Heart right ventricle (tissue), 16 donors: ENCODE measurements around the gene FRAS1. TPM values are rescaled to one million over a fixed set of nuclear protein-coding genes. Genes with fewer than 3 reads are reported as not detected.

ENCODE experiments used
- ATAC-seq, 8 donors: fragments of 200-7000 bp; cut with Tn5 transposase; one replicate each; pipeline ENCODE4 v1.9.1; 2020; ENCODE audit warnings: mild to moderate bottlenecking in 8 of 8, moderate library complexity in 8 of 8, moderate number of reproducible peaks in 1 of 8
- DNase-seq, 2 donors: peaks; one replicate each; pipeline ENCODE4 v3.0.0-alpha.2; 2020
- H3K27ac ChIP-seq, 10 donors: fragments of 200-600 bp; sonication (generic) in 2 of 10; one replicate each; pipeline versions ENCODE4 v1.5.0 to v1.8.0; 2020 to 2022; ENCODE audit warnings: mild to moderate bottlenecking in 3 of 10
- H3K27me3 ChIP-seq, 7 donors: fragments of 200-600 bp; one replicate each; pipeline ENCODE4 v1.8.0; 2021 to 2022; ENCODE audit warnings: mild to moderate bottlenecking in 2 of 7
- H3K36me3 ChIP-seq, 9 donors: fragments of 200-600 bp; sonication (generic) in 1 of 9; one replicate each; pipeline versions ENCODE4 v1.5.0 to v1.8.0; 2020 to 2022; ENCODE audit warnings: mild to moderate bottlenecking in 2 of 9
- H3K4me1 ChIP-seq, 9 donors: fragments of 200-600 bp; sonication (generic) in 1 of 9; one replicate each; pipeline versions ENCODE4 v1.5.0 to v1.8.0; 2020 to 2022; ENCODE audit warnings: mild to moderate bottlenecking in 4 of 9
- H3K4me3 ChIP-seq, 10 donors: fragments of 200-600 bp; sonication (generic) in 2 of 10; one replicate each; pipeline versions ENCODE4 v1.5.0 to v1.8.0; 2020 to 2022; ENCODE audit warnings: mild to moderate bottlenecking in 7 of 10, moderate library complexity in 2 of 10
- H3K9me3 ChIP-seq, 11 donors: fragments of 200-600 bp in 10 of 11; sonication (generic) in 2 of 11; one replicate each; pipeline versions ENCODE4 v1.5.0 to v1.8.0; 2013 to 2022; ENCODE audit warnings: mild to moderate bottlenecking in 2 of 11, control low read depth in 1 of 11, moderate library complexity in 1 of 11
- CTCF ChIP-seq, 9 donors: fragments of 200-600 bp; sonication (generic) in 2 of 9; IDR thresholded peaks; one replicate each; pipeline versions ENCODE4 v1.5.0 to v1.8.0; 2021 to 2022; ENCODE audit warnings: antibody characterized with exemption in 9 of 9, mild to moderate bottlenecking in 5 of 9, moderate library complexity in 1 of 9
- WGBS, 2 donors: extraction: QIAGEN DNeasy Blood & Tissue Kit; methylation state at CpG; one replicate each; pipeline ENCODE4 v1.1.7; 2013; ENCODE audit warnings: inconsistent platforms in 1 of 2; 5-methylcytosine and 5-hydroxymethylcytosine counted together
- intact Hi-C, 10 donors: fragments of 100-400 bp; cut with DNase I; formaldehyde crosslinking; loops; one replicate each; pipeline versions ENCODE4 v1.11.1 to v1.14.2; 2022
- polyA plus RNA-seq, 2 donors: library from polyadenylated mRNA; stranded (reverse); fragments of 200-250 nt; gene quantifications; one replicate each; pipeline ENCODE4 v1.2.3, GENCODE V29; 2013
- total RNA-seq, 10 donors: library from RNA; stranded (reverse); fragmentation: NEBNext Ultra II Directional in 3 of 10; extraction: Animal tissue kit (Norgen Biotek cat#: 25700) in 3 of 10; gene quantifications; one replicate each; pipeline versions ENCODE4 v1.2.1 to v1.2.4, GENCODE V29; 2021 to 2023
- donor health status: Arrhythmogenic right ventricular cardiomyopathy.
- donor health status: ischemic (EF 13 %, LVEDD 7.1; RV severe dilation, severe dysfunction).
- donor health status: healthy with polysubstance abuse.
- donor health status: DM: no; HTN: yes; CAD: no.
- donor health status: DM: no; HTN: no; CAD: no.
- donor health status: ischemic (EF 25% LVEDD 6.9; RV normal size, moderate dysfunction).
- donor health status: ischemic (EF 25% LVEDD 5.7; RV mildly dilated, moderate dysfunction).
- donor health status: healthy.
- donor health status: DM: yes; HTN: yes; CAD: no.
- donor health status: Ischemic cardiomyopathy.
- donor health status: ischemic (EF 35%, LVEDD 5.7; RV mildly dilated, moderate dysfunction).
- donor health status: nonischemic (EF 11% LVEDD 7.7; RV severe dilation, severe dysfunction).
- donor health status: DM: yes; HTN: yes; CAD: no.
- donor health status: PGD.
- donor health status: ischemic (EF 29% LVEDD 5.4; RV normal size, mild dysfunction).
- donor health status: nonischemic (EF 23%, LVEDD 6.1; RV moderate dilation, normal function).

Gene FRAS1
- total and polyA plus RNA-seq, 12 donors = 0.93 to 6.2 (median 3.1) TPM

GRCh38 chr4:78033861-78034260, 23.3 kb upstream of the FRAS1 start:
- no peak for ATAC-seq
- peaks cover 0 to 16% (median 0%) of the 10 kb centered on the region in 7 donors for H3K27me3 ChIP-seq
- intact Hi-C loops = no loop called here
- H3K4me3 ChIP-seq = no peak overlapping the region
- TF ChIP-seq CTCF (IDR thresholded peaks at IDR 0.05) = no peak
- no peak for DNase-seq
- H3K27ac ChIP-seq = no peak overlapping the region
- no peaks in the 10 kb centered on the region for H3K9me3 ChIP-seq
- H3K4me1 ChIP-seq = no peaks in the 10 kb centered on the region
- H3K36me3 ChIP-seq = no peaks in the 10 kb centered on the region

- Histone ChIP-seq H3K4me1 (no peaks in the 10 kb centered on the region), H3K27me3 (no peaks in the 10 kb centered on the region), H3K27ac (no peak overlapping the region), H3K9me3 (peaks cover 0 to 8% (median 0%) of the 10 kb centered on the region in 11 donors), H3K36me3 (no peaks in the 10 kb centered on the region), H3K4me3 (no peak overlapping the region)
- 61 to 75% methylated on average over 5 of the region's 5 CpGs for WGBS, 2 donors
- intact Hi-C loops = no loop called here
- no peak for TF ChIP-seq CTCF (IDR thresholded peaks at IDR 0.05)
- ATAC-seq (no peak), DNase-seq (no peak)
Observed at GRCh38 chr4:78038704-78039103, 18.4 kb upstream of the FRAS1 start.

GRCh38 chr4:78039678-78040077, 17.4 kb upstream of the FRAS1 start:
- Histone ChIP-seq H3K4me3 (no peak overlapping the region), H3K27ac (no peak overlapping the region), H3K4me1 (no peaks in the 10 kb centered on the region), H3K9me3 (peaks cover 0 to 8% (median 0%) of the 10 kb centered on the region in 11 donors), H3K36me3 (no peaks in the 10 kb centered on the region), H3K27me3 (no peaks in the 10 kb centered on the region)
- 70 to 81% methylated on average over 1 of the region's 1 CpG for WGBS, 2 donors
- no peak for ATAC-seq
- intact Hi-C loops = no loop called here
- TF ChIP-seq CTCF (IDR thresholded peaks at IDR 0.05) = no peak
- no peak for DNase-seq

GRCh38 chr4:78040431-78040830, 16.7 kb upstream of the FRAS1 start:
- ATAC-seq (no peak), DNase-seq (no peak)
- H3K36me3 ChIP-seq = no peaks in the 10 kb centered on the region
- intact Hi-C loops = no loop called here
- H3K27me3 ChIP-seq = no peaks in the 10 kb centered on the region
- H3K4me3 ChIP-seq = no peak overlapping the region
- H3K9me3 ChIP-seq = peaks cover 0 to 8% (median 0%) of the 10 kb centered on the region in 11 donors
- no peaks in the 10 kb centered on the region for H3K4me1 ChIP-seq
- WGBS, 2 donors = 52 to 63% methylated on average over 1 of the region's 1 CpG
- no peak overlapping the region for H3K27ac ChIP-seq
- no peak for TF ChIP-seq CTCF (IDR thresholded peaks at IDR 0.05)
